IMR-90 (cell line): ENCODE data around the gene MICAL3. TPM values are rescaled to one million over a fixed set of nuclear protein-coding genes. Genes with fewer than 3 reads are reported as not detected.

ENCODE experiments used
- ATAC-seq: fragments of 200-7000 bp; cut with Tn5 transposase; 2 replicates; pipeline ENCODE4 v1.9.1; 2020; ENCODE audit warnings: low read depth, mild to moderate bottlenecking, moderate library complexity
- BruUV-seq: library from RNA; stranded (reverse); fragments of 400-500 nt; replicated peaks from 2 replicates; lab custom pipeline; 2021; lab: Mats Ljungman, UMichigan
- CTCF ChIA-PET: fragments of 300-600 bp; formaldehyde crosslinking; extraction: SDS; loops from one replicate; lab custom pipeline; 2021; ENCODE audit warnings: antibody characterized with exemption; lab: Yijun Ruan, JAX
- POLR2A ChIA-PET: fragments of 300-600 bp; sonication (Branson Sonifier 250); formaldehyde crosslinking; loops from one replicate; lab custom pipeline; 2022; ENCODE audit warnings: antibody characterized with exemption; ENCODE audit not compliant: unreplicated experiment; lab: Charles Lee
- DNase-seq: peaks from one replicate; pipeline ENCODE4 v3.0.0; 2013
- H2AFZ ChIP-seq: replicated peaks from 2 replicates; pipeline ENCODE3; 2013; ENCODE audit warnings: low read length, mild to moderate bottlenecking; ENCODE audit not compliant: poor library complexity
- H2AK5ac ChIP-seq: 2 replicates; pipeline ENCODE4 v1.6.1; 2013; ENCODE audit warnings: low read depth, low read length, inconsistent platforms
- H2AK9ac ChIP-seq: replicated peaks from 2 replicates; pipeline ENCODE3; 2013; ENCODE audit warnings: mild to moderate bottlenecking, low read depth, low read length, moderate library complexity; ENCODE audit not compliant: poor library complexity
- H2BK120ac ChIP-seq: 2 replicates; pipeline ENCODE4 v1.6.1; 2013; ENCODE audit warnings: low read depth, low read length, inconsistent platforms
- H2BK15ac ChIP-seq: 3 replicates; pipeline ENCODE4 v1.6.1; 2013; ENCODE audit warnings: low read depth, low read length, inconsistent platforms
- H2BK20ac ChIP-seq: 2 replicates; pipeline ENCODE4 v1.6.1; 2013; ENCODE audit warnings: low read depth, mild to moderate bottlenecking, inconsistent platforms, low read length, moderate library complexity
- H2BK5ac ChIP-seq: 2 replicates; pipeline ENCODE4 v1.6.1; 2013; ENCODE audit warnings: mild to moderate bottlenecking, low read depth, low read length, inconsistent platforms; ENCODE audit not compliant: poor library complexity, severe bottlenecking
- H3K14ac ChIP-seq: replicated peaks from 2 replicates; pipeline ENCODE4 v1.6.1; 2013; ENCODE audit warnings: low read depth, low read length, inconsistent platforms
- H3K18ac ChIP-seq: 2 replicates; pipeline ENCODE4 v1.6.1; 2013; ENCODE audit warnings: low read depth, low read length, control low read depth
- H3K23ac ChIP-seq: 2 replicates; pipeline ENCODE4 v1.6.1; 2013; ENCODE audit warnings: low read depth, low read length, inconsistent platforms
- H3K27ac ChIP-seq: 2 replicates; pipeline ENCODE4 v1.5.1; 2013; ENCODE audit warnings: mild to moderate bottlenecking, control low read depth, low read length; ENCODE audit not compliant: insufficient read depth
- H3K27me3 ChIP-seq: 2 replicates; pipeline ENCODE4 v1.6.1; 2013; ENCODE audit warnings: low read length; ENCODE audit not compliant: control insufficient read depth, insufficient read depth
- H3K36me3 ChIP-seq: 2 replicates; pipeline ENCODE4 v1.6.1; 2013; ENCODE audit warnings: low read length, mixed read lengths; ENCODE audit not compliant: control insufficient read depth, insufficient read depth
- H3K4ac ChIP-seq: 2 replicates; pipeline ENCODE4 v1.6.1; 2013; ENCODE audit warnings: low read depth, low read length, inconsistent platforms
- H3K4me1 ChIP-seq: 2 replicates; pipeline ENCODE4 v1.6.1; 2013; ENCODE audit warnings: low read length, mixed read lengths; ENCODE audit not compliant: control insufficient read depth, insufficient read depth
- H3K4me2 ChIP-seq: 2 replicates; pipeline ENCODE4 v1.6.1; 2013; ENCODE audit warnings: low read depth, mild to moderate bottlenecking, control low read depth, low read length, moderate library complexity
- H3K4me3 ChIP-seq: 2 replicates; pipeline ENCODE4 v1.5.1; 2013; ENCODE audit warnings: low read depth, mild to moderate bottlenecking, control low read depth, low read length, moderate library complexity; ENCODE audit not compliant: insufficient read depth
- H3K56ac ChIP-seq: 2 replicates; pipeline ENCODE4 v1.6.1; 2013; ENCODE audit warnings: low read length, inconsistent platforms; ENCODE audit not compliant: insufficient read depth; ENCODE audit errors: extremely low read depth
- H3K79me1 ChIP-seq, 2 experiments: 2 replicates each; pipeline ENCODE4 v1.6.1; 2013; ENCODE audit warnings: low read length in 2 of 2, inconsistent platforms in 1 of 2, low read depth in 1 of 2
- H3K9ac ChIP-seq: 2 replicates; pipeline ENCODE4 v1.6.1; 2013; ENCODE audit warnings: low read depth, low read length, control low read depth
- H3K9me1 ChIP-seq: 2 replicates; pipeline ENCODE4 v1.6.1; 2013; ENCODE audit warnings: low read length, inconsistent platforms; ENCODE audit not compliant: insufficient read depth
- H3K9me3 ChIP-seq: 2 replicates; pipeline ENCODE4 v1.6.1; 2013; ENCODE audit warnings: low read length; ENCODE audit not compliant: control insufficient read depth, insufficient read depth
- H4K20me1 ChIP-seq: 2 replicates; pipeline ENCODE4 v1.6.1; 2013; ENCODE audit warnings: low read length, inconsistent platforms; ENCODE audit not compliant: insufficient read depth
- H4K5ac ChIP-seq: 2 replicates; pipeline ENCODE4 v1.6.1; 2013; ENCODE audit warnings: mild to moderate bottlenecking, low read depth, low read length, control low read depth
- H4K8ac ChIP-seq, 2 experiments: 2 replicates each; pipeline ENCODE4 v1.6.1; 2013; ENCODE audit warnings: low read depth in 2 of 2, low read length in 2 of 2, control low read depth in 1 of 2, inconsistent platforms in 1 of 2
- H4K91ac ChIP-seq: 2 replicates; pipeline ENCODE4 v1.6.1; 2013; ENCODE audit warnings: low read depth, low read length, inconsistent platforms; ENCODE audit not compliant: insufficient read depth
- RCOR1 ChIP-seq: IDR thresholded peaks from 2 replicates; pipeline ENCODE4 v1.6.1; 2012; ENCODE audit warnings: mild to moderate bottlenecking, low read length, improper control_type of control experiment; ENCODE audit not compliant: insufficient replicate concordance
- WGBS, 2 experiments: methylation state at CpG; one replicate each; pipeline versions ENCODE4 v1.1.5 to v1.1.7; 2013; ENCODE audit warnings: missing lambda C conversion rate in 2 of 2; ENCODE audit not compliant: insufficient read length in 1 of 2; ENCODE audit errors: extremely low coverage in 2 of 2; 5-methylcytosine and 5-hydroxymethylcytosine counted together
- dilution Hi-C: fragments of 300-500 bp; cut with HindIII; formaldehyde crosslinking; loops from one replicate; pipeline ENCODE4 v1.14.3; 2018; ENCODE audit warnings: low sequenced_read_pairs; ENCODE audit not compliant: unreplicated experiment
- in situ Hi-C: fragments of 300-500 bp; cut with MboI; formaldehyde crosslinking; loops from 3 replicates; pipeline ENCODE4 v1.14.3; 2019; ENCODE audit warnings: low sequenced_read_pairs, inconsistent platforms, mixed read lengths
- intact Hi-C: fragments of 100-400 bp; cut with micrococcal nuclease; formaldehyde crosslinking; loops from 2 replicates; pipeline ENCODE4 v1.10.0; 2022
- polyA plus RNA-seq, 3 experiments: library from polyadenylated mRNA; depleted of rRNA; stranded (reverse); fragments of >200 nt; gene quantifications; 2 replicates each; pipeline ENCODE4 v1.2.3, GENCODE V29; 2012; ENCODE audit warnings: low replicate concordance in 1 of 3
- total RNA-seq: library from RNA; depleted of rRNA; stranded (reverse); fragments of >200 nt; gene quantifications from 2 replicates; pipeline ENCODE4 v1.2.3, GENCODE V29; 2012

MICAL3 gene
- total and polyA plus RNA-seq, 2 of the 4 experiments (the other 2 are of a cell fraction): 17.6 to 26.8 TPM

DNA sequence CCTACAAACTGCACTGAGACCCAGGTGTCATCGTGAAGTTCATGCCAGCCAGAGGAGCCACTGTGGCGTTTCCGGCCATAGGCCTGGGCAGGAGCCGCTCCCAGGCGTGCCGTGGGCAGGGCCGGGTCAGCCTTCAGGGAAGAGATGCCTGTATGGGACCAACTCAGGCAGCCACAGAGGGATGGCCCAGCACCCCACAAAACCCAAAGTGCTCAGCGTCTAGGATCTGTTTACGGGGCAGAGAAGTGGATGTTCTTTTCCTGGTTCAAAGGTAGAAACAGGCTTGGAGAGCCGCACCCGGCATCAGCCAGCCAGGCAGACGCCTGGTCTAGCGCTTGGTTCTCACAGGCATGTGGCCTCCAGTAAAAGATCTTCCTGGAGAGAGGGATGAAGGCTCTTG is 241.7 kb downstream of the MICAL3 start:
- Histone ChIP-seq H2AK9ac (peak overlapping the region; percentile 77), H3K36me3 (no peaks in the 10 kb centered on the region), H4K91ac (peak overlapping the region; percentile 76), H3K79me1 (no peaks in the 10 kb centered on the region), H2BK20ac (0 out of 2 replicates have a peak overlapping the region, but pooled peaks have one; percentile 21), H3K27me3 (no peaks in the 10 kb centered on the region), H3K4me3 (no peak overlapping the region), H3K9ac (no peak overlapping the region), H2BK15ac (peak overlapping the region; percentile 49; the same call in 2 of the 3 replicates), H3K27ac (no peak overlapping the region), H3K4ac (peak overlapping the region; percentile 76), H2BK120ac (no peak overlapping the region), H3K23ac (no peak overlapping the region), H4K20me1 (no peaks in the 10 kb centered on the region), H4K5ac (no peak overlapping the region), H3K9me1 (peaks cover 7% of the 10 kb centered on the region), H3K4me2 (no peak overlapping the region), H4K8ac (peak overlapping the region in 1 of 2 experiments; percentile 26; a peak in 1 of 4 replicates), H3K18ac (peak overlapping the region; percentile 7; the same call in 1 of the 2 replicates), H2AFZ (no peak overlapping the region), H3K56ac (no peak overlapping the region), H3K9me3 (no peaks in the 10 kb centered on the region), H2AK5ac (peak overlapping the region; percentile 52; the same call in 1 of the 2 replicates), H3K14ac (no peak overlapping the region), H3K4me1 (peaks cover 14% of the 10 kb centered on the region), H2BK5ac (no peak overlapping the region)
- in situ Hi-C loops (no loop called here), dilution Hi-C loops (no loop called here), intact Hi-C loops (loop anchor here (10.0 kb wide), 1 partner anchor 228 kb away; no protein-coding TSS in a partner anchor)
- 96% methylated on average over 11 of the region's 13 CpGs; no CpG with 5 or more reads in 1 of the 2 experiments for WGBS, 2 experiments
- DNase-seq: no peak
- BruUV-seq: no TSS peak
- no peak for TF ChIP-seq RCOR1
- POLR2A ChIA-PET: no interaction called here
- CTCF ChIA-PET: no interaction called here
- no peak for ATAC-seq
